IMR-90 (cell line): ENCODE results near the gene MARCHF7. TPM values are rescaled to one million over a fixed set of nuclear protein-coding genes. Genes with fewer than 3 reads are reported as not detected.
"Not testable (repeated sequence)": the region's sequence is repeated elsewhere in the genome, so short reads cannot be mapped to it uniquely, and the experiment has no call there.

ENCODE experiments used
- ATAC-seq: fragments of 200-7000 bp; cut with Tn5 transposase; 2 replicates; pipeline ENCODE4 v1.9.1; 2020; ENCODE audit warnings: low read depth, mild to moderate bottlenecking, moderate library complexity
- BruUV-seq: library from RNA; stranded (reverse); fragments of 400-500 nt; replicated peaks from 2 replicates; lab custom pipeline; 2021; lab: Mats Ljungman, UMichigan
- CTCF ChIA-PET: fragments of 300-600 bp; formaldehyde crosslinking; extraction: SDS; loops from one replicate; lab custom pipeline; 2021; ENCODE audit warnings: antibody characterized with exemption; lab: Yijun Ruan, JAX
- POLR2A ChIA-PET: fragments of 300-600 bp; sonication (Branson Sonifier 250); formaldehyde crosslinking; loops from one replicate; lab custom pipeline; 2022; ENCODE audit warnings: antibody characterized with exemption; ENCODE audit not compliant: unreplicated experiment; lab: Charles Lee
- DNase-seq: peaks from one replicate; pipeline ENCODE4 v3.0.0; 2013
- H2AFZ ChIP-seq: replicated peaks from 2 replicates; pipeline ENCODE3; 2013; ENCODE audit warnings: low read length, mild to moderate bottlenecking; ENCODE audit not compliant: poor library complexity
- H2AK5ac ChIP-seq: 2 replicates; pipeline ENCODE4 v1.6.1; 2013; ENCODE audit warnings: low read depth, low read length, inconsistent platforms
- H2AK9ac ChIP-seq: replicated peaks from 2 replicates; pipeline ENCODE3; 2013; ENCODE audit warnings: mild to moderate bottlenecking, low read depth, low read length, moderate library complexity; ENCODE audit not compliant: poor library complexity
- H2BK120ac ChIP-seq: 2 replicates; pipeline ENCODE4 v1.6.1; 2013; ENCODE audit warnings: low read depth, low read length, inconsistent platforms
- H2BK15ac ChIP-seq: 3 replicates; pipeline ENCODE4 v1.6.1; 2013; ENCODE audit warnings: low read depth, low read length, inconsistent platforms
- H2BK20ac ChIP-seq: 2 replicates; pipeline ENCODE4 v1.6.1; 2013; ENCODE audit warnings: low read depth, mild to moderate bottlenecking, inconsistent platforms, low read length, moderate library complexity
- H2BK5ac ChIP-seq: 2 replicates; pipeline ENCODE4 v1.6.1; 2013; ENCODE audit warnings: mild to moderate bottlenecking, low read depth, low read length, inconsistent platforms; ENCODE audit not compliant: poor library complexity, severe bottlenecking
- H3K14ac ChIP-seq: replicated peaks from 2 replicates; pipeline ENCODE4 v1.6.1; 2013; ENCODE audit warnings: low read depth, low read length, inconsistent platforms
- H3K18ac ChIP-seq: 2 replicates; pipeline ENCODE4 v1.6.1; 2013; ENCODE audit warnings: low read depth, low read length, control low read depth
- H3K23ac ChIP-seq: 2 replicates; pipeline ENCODE4 v1.6.1; 2013; ENCODE audit warnings: low read depth, low read length, inconsistent platforms
- H3K27ac ChIP-seq: 2 replicates; pipeline ENCODE4 v1.5.1; 2013; ENCODE audit warnings: mild to moderate bottlenecking, control low read depth, low read length; ENCODE audit not compliant: insufficient read depth
- H3K27me3 ChIP-seq: 2 replicates; pipeline ENCODE4 v1.6.1; 2013; ENCODE audit warnings: low read length; ENCODE audit not compliant: control insufficient read depth, insufficient read depth
- H3K36me3 ChIP-seq: 2 replicates; pipeline ENCODE4 v1.6.1; 2013; ENCODE audit warnings: low read length, mixed read lengths; ENCODE audit not compliant: control insufficient read depth, insufficient read depth
- H3K4ac ChIP-seq: 2 replicates; pipeline ENCODE4 v1.6.1; 2013; ENCODE audit warnings: low read depth, low read length, inconsistent platforms
- H3K4me1 ChIP-seq: 2 replicates; pipeline ENCODE4 v1.6.1; 2013; ENCODE audit warnings: low read length, mixed read lengths; ENCODE audit not compliant: control insufficient read depth, insufficient read depth
- H3K4me2 ChIP-seq: 2 replicates; pipeline ENCODE4 v1.6.1; 2013; ENCODE audit warnings: low read depth, mild to moderate bottlenecking, control low read depth, low read length, moderate library complexity
- H3K4me3 ChIP-seq: 2 replicates; pipeline ENCODE4 v1.5.1; 2013; ENCODE audit warnings: low read depth, mild to moderate bottlenecking, control low read depth, low read length, moderate library complexity; ENCODE audit not compliant: insufficient read depth
- H3K56ac ChIP-seq: 2 replicates; pipeline ENCODE4 v1.6.1; 2013; ENCODE audit warnings: low read length, inconsistent platforms; ENCODE audit not compliant: insufficient read depth; ENCODE audit errors: extremely low read depth
- H3K79me1 ChIP-seq, 2 experiments: 2 replicates each; pipeline ENCODE4 v1.6.1; 2013; ENCODE audit warnings: low read length in 2 of 2, inconsistent platforms in 1 of 2, low read depth in 1 of 2
- H3K9ac ChIP-seq: 2 replicates; pipeline ENCODE4 v1.6.1; 2013; ENCODE audit warnings: low read depth, low read length, control low read depth
- H3K9me1 ChIP-seq: 2 replicates; pipeline ENCODE4 v1.6.1; 2013; ENCODE audit warnings: low read length, inconsistent platforms; ENCODE audit not compliant: insufficient read depth
- H3K9me3 ChIP-seq: 2 replicates; pipeline ENCODE4 v1.6.1; 2013; ENCODE audit warnings: low read length; ENCODE audit not compliant: control insufficient read depth, insufficient read depth
- H4K20me1 ChIP-seq: 2 replicates; pipeline ENCODE4 v1.6.1; 2013; ENCODE audit warnings: low read length, inconsistent platforms; ENCODE audit not compliant: insufficient read depth
- H4K5ac ChIP-seq: 2 replicates; pipeline ENCODE4 v1.6.1; 2013; ENCODE audit warnings: mild to moderate bottlenecking, low read depth, low read length, control low read depth
- H4K8ac ChIP-seq, 2 experiments: 2 replicates each; pipeline ENCODE4 v1.6.1; 2013; ENCODE audit warnings: low read depth in 2 of 2, low read length in 2 of 2, control low read depth in 1 of 2, inconsistent platforms in 1 of 2
- H4K91ac ChIP-seq: 2 replicates; pipeline ENCODE4 v1.6.1; 2013; ENCODE audit warnings: low read depth, low read length, inconsistent platforms; ENCODE audit not compliant: insufficient read depth
- CHD1 ChIP-seq: IDR thresholded peaks from 2 replicates; pipeline ENCODE4 v1.6.1; 2012; ENCODE audit warnings: low read depth, low read length, improper control_type of control experiment
- FOS ChIP-seq: fragments of 150-350 bp; IDR thresholded peaks from 2 replicates; pipeline ENCODE4 v1.6.1; 2016; ENCODE audit warnings: low read depth, low read length
- POLR2A ChIP-seq: IDR thresholded peaks from 2 replicates; pipeline ENCODE4 v1.6.1; 2012; ENCODE audit warnings: mild to moderate bottlenecking, low read depth, low read length
- WGBS, 2 experiments: methylation state at CpG; one replicate each; pipeline versions ENCODE4 v1.1.5 to v1.1.7; 2013; ENCODE audit warnings: missing lambda C conversion rate in 2 of 2; ENCODE audit not compliant: insufficient read length in 1 of 2; ENCODE audit errors: extremely low coverage in 2 of 2; 5-methylcytosine and 5-hydroxymethylcytosine counted together
- dilution Hi-C: fragments of 300-500 bp; cut with HindIII; formaldehyde crosslinking; loops from one replicate; pipeline ENCODE4 v1.14.3; 2018; ENCODE audit warnings: low sequenced_read_pairs; ENCODE audit not compliant: unreplicated experiment
- in situ Hi-C: fragments of 300-500 bp; cut with MboI; formaldehyde crosslinking; loops from 3 replicates; pipeline ENCODE4 v1.14.3; 2019; ENCODE audit warnings: low sequenced_read_pairs, inconsistent platforms, mixed read lengths
- intact Hi-C: fragments of 100-400 bp; cut with micrococcal nuclease; formaldehyde crosslinking; loops from 2 replicates; pipeline ENCODE4 v1.10.0; 2022
- polyA plus RNA-seq, 3 experiments: library from polyadenylated mRNA; depleted of rRNA; stranded (reverse); fragments of >200 nt; gene quantifications; 2 replicates each; pipeline ENCODE4 v1.2.3, GENCODE V29; 2012; ENCODE audit warnings: low replicate concordance in 1 of 3
- total RNA-seq: library from RNA; depleted of rRNA; stranded (reverse); fragments of >200 nt; gene quantifications from 2 replicates; pipeline ENCODE4 v1.2.3, GENCODE V29; 2012
- TF ChIP-seq, protein P1 (sequence below): conservative IDR thresholded peaks from 2 replicates; pipeline ENCODE4 v1.5.1; 2012; ENCODE audit warnings: mild to moderate bottlenecking, low read depth, low read length, improper control_type of control experiment

Gene MARCHF7
- total and polyA plus RNA-seq, 2 of the 4 experiments (the other 2 are of a cell fraction) = 59.1 to 193 TPM

DNA sequence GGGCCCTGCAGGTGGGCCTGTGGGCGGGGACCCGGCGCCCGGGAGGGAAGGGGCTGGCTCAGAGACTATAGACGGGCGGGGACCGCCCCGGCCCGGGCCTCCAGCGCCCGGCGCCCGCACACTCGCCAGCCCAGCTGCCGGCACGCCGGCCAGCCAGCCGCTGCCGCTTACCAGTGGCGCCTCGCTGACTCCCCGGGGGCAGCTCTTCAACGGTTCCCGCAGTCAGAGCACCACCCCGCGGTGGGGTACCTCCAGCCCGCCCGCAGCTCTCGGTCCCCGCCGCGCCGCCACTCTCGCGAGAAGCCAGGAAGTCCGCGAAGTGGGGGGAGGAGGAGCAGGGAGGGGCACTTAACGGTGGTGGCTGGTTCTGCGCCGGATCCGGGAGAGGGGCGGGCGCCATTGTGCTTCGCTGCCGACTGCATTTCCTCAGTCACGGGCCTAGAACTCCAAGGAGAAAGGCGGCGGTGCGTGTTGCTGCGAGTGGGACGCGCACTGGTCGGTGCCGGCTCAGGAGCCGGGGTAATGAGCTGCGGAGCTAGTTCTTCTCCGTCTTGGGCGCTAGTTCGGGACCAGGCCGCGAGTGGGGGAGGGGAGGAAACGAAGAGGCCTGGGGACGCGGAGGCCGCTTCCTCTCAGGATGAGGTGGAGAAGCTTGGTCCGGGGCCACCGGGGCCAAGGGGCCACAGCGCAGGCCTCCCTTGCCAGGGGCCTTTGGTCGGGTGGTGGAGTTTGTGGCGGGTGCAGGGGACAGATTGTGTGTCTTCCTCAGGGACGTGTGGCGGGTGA, at the start of gene MARCHF7 (continued):
- TF ChIP-seq, protein P1, sequence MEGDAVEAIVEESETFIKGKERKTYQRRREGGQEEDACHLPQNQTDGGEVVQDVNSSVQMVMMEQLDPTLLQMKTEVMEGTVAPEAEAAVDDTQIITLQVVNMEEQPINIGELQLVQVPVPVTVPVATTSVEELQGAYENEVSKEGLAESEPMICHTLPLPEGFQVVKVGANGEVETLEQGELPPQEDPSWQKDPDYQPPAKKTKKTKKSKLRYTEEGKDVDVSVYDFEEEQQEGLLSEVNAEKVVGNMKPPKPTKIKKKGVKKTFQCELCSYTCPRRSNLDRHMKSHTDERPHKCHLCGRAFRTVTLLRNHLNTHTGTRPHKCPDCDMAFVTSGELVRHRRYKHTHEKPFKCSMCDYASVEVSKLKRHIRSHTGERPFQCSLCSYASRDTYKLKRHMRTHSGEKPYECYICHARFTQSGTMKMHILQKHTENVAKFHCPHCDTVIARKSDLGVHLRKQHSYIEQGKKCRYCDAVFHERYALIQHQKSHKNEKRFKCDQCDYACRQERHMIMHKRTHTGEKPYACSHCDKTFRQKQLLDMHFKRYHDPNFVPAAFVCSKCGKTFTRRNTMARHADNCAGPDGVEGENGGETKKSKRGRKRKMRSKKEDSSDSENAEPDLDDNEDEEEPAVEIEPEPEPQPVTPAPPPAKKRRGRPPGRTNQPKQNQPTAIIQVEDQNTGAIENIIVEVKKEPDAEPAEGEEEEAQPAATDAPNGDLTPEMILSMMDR = peak; percentile 87
- peak; percentile 78; the same call in 1 of the 2 replicates for TF ChIP-seq CHD1
- TF ChIP-seq FOS = no peak
- TF ChIP-seq POLR2A = peak; percentile 97

DNA sequence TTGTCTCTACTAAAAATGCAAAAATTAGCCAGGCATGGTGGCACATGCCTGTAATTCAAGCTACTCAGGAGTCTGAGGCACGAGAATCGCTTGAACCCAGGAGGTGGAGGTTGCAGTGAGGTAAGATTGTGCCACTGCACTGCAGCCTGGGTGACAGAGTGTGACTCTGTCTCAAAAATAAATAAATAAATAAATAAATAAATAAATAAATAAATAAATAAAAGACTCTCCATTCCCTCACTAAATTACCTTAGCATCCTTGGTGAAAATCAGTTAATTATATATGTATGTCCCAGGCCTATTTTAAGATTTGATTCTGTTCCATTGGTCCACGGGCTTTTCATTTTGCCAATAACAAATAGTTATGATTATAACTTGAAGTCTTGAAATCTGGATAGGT, 44.9 kb upstream of the MARCHF7 start:
- H3K56ac ChIP-seq, BruUV-seq, H2BK20ac ChIP-seq, DNase-seq, H4K8ac ChIP-seq, H3K9me3 ChIP-seq, H3K23ac ChIP-seq, H3K27me3 ChIP-seq, H3K4ac ChIP-seq, H3K4me2 ChIP-seq, H3K27ac ChIP-seq, H4K20me1 ChIP-seq, H3K4me3 ChIP-seq, H3K9me1 ChIP-seq, ATAC-seq, CTCF ChIA-PET, POLR2A ChIA-PET, H2BK5ac ChIP-seq, intact Hi-C loops, H3K14ac ChIP-seq, H3K4me1 ChIP-seq, H2BK120ac ChIP-seq, H3K18ac ChIP-seq, H3K9ac ChIP-seq, H2BK15ac ChIP-seq, H3K36me3 ChIP-seq, in situ Hi-C loops, H2AFZ ChIP-seq, H3K79me1 ChIP-seq, H4K91ac ChIP-seq, H4K5ac ChIP-seq, H2AK5ac ChIP-seq, dilution Hi-C loops, H2AK9ac ChIP-seq: not testable (repeated sequence)
- no CpG with 5 or more reads among the region's 3 CpGs for WGBS, 2 experiments
